Lower leg skin (tissue), 3 donors: ENCODE data around the gene CCDC146.

Experiments
- CTCF ChIP-seq, 3 donors: fragments of 450-650 bp; IDR thresholded peaks; one replicate each; pipeline ENCODE4 v1.5.1; 2016; ENCODE audit warnings: antibody characterized with exemption in 3 of 3, mild to moderate bottlenecking in 3 of 3, moderate library complexity in 2 of 3
- POLR2A ChIP-seq, 2 donors: fragments of 450-650 bp; IDR thresholded peaks; one replicate each; pipeline ENCODE4 v1.6.1; 2016 to 2017; ENCODE audit warnings: antibody characterized with exemption in 2 of 2, mild to moderate bottlenecking in 1 of 2, moderate library complexity in 1 of 2

- no peak for TF ChIP-seq CTCF (IDR thresholded peaks at IDR 0.05)
- no peak for TF ChIP-seq POLR2A (IDR thresholded peaks at IDR 0.05)
Measured at GRCh38 chr7:77321300-77321699, 198.9 kb downstream of the CCDC146 start.
